HEK293 (cell line): ENCODE results near the gene SH3BP5L.

Experiments used
- MEIS1 ChIP-seq: sonication (generic); formaldehyde crosslinking; IDR thresholded peaks from 2 replicates; pipeline ENCODE4 v1.8.1; 2022; ENCODE audit warnings: missing genetic modification reagents, mild to moderate bottlenecking, borderline replicate concordance
- SP2 ChIP-seq: fragments of 450-650 bp; formaldehyde crosslinking; IDR thresholded peaks from 2 replicates; pipeline ENCODE4 v1.5.1; 2016; ENCODE audit warnings: missing biosample characterization, missing genetic modification characterization
- YY1 ChIP-seq: fragments of 450-650 bp; formaldehyde crosslinking; IDR thresholded peaks from 2 replicates; pipeline ENCODE4 v1.5.1; 2018; ENCODE audit warnings: missing biosample characterization, missing genetic modification characterization
- ZNF560 ChIP-seq: fragments of 450-650 bp; formaldehyde crosslinking; IDR thresholded peaks from 2 replicates; pipeline ENCODE4 v1.5.1; 2017; ENCODE audit warnings: missing biosample characterization, missing genetic modification characterization, borderline replicate concordance
- ZNF610 ChIP-seq: fragments of 450-650 bp; formaldehyde crosslinking; IDR thresholded peaks from 2 replicates; pipeline ENCODE4 v1.5.1; 2016; ENCODE audit warnings: missing biosample characterization, missing genetic modification characterization, borderline replicate concordance
- ZNF626 ChIP-seq: fragments of 450-650 bp; sonication (Bioruptor Pico); formaldehyde crosslinking; IDR thresholded peaks from 2 replicates; pipeline ENCODE4 v1.5.1; 2018; ENCODE audit warnings: missing biosample characterization, missing genetic modification characterization, inconsistent platforms
- TF ChIP-seq, protein P1 (sequence below): fragments of 450-650 bp; formaldehyde crosslinking; IDR thresholded peaks from 2 replicates; pipeline ENCODE4 v1.5.1; 2016; ENCODE audit warnings: missing biosample characterization, missing genetic modification characterization
- TF ChIP-seq, protein P2 (sequence below): fragments of 450-650 bp; formaldehyde crosslinking; IDR thresholded peaks from 2 replicates; pipeline ENCODE4 v1.5.1; 2017; ENCODE audit warnings: missing biosample characterization, missing genetic modification characterization

DNA sequence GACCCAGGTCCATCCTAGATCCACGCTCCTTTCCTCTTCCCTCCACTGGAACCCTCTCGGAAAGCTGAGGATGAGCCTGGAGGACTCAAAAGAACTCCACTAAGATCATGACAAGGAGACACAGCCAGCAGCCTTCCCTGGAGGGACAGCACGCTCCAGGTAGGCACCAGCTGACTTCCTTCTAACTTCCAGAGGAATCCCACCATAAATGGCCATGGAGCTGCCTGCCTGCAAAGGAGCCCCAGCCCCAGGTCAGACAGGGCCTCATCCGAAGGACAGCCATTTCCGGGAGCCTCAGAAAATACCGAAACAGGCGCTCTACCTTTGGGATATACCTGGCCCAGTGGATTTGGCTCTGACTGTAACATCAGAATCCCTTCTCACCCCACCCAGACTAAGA lies 4.1 kb downstream of the SH3BP5L start:
- no peak for TF ChIP-seq ZNF626 (tag by site-specific recombination)
- no peak for TF ChIP-seq MEIS1
- TF ChIP-seq, protein P1, sequence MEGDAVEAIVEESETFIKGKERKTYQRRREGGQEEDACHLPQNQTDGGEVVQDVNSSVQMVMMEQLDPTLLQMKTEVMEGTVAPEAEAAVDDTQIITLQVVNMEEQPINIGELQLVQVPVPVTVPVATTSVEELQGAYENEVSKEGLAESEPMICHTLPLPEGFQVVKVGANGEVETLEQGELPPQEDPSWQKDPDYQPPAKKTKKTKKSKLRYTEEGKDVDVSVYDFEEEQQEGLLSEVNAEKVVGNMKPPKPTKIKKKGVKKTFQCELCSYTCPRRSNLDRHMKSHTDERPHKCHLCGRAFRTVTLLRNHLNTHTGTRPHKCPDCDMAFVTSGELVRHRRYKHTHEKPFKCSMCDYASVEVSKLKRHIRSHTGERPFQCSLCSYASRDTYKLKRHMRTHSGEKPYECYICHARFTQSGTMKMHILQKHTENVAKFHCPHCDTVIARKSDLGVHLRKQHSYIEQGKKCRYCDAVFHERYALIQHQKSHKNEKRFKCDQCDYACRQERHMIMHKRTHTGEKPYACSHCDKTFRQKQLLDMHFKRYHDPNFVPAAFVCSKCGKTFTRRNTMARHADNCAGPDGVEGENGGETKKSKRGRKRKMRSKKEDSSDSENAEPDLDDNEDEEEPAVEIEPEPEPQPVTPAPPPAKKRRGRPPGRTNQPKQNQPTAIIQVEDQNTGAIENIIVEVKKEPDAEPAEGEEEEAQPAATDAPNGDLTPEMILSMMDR (tag by site-specific recombination) = no peak
- no peak for TF ChIP-seq SP2
- TF ChIP-seq, protein P2, sequence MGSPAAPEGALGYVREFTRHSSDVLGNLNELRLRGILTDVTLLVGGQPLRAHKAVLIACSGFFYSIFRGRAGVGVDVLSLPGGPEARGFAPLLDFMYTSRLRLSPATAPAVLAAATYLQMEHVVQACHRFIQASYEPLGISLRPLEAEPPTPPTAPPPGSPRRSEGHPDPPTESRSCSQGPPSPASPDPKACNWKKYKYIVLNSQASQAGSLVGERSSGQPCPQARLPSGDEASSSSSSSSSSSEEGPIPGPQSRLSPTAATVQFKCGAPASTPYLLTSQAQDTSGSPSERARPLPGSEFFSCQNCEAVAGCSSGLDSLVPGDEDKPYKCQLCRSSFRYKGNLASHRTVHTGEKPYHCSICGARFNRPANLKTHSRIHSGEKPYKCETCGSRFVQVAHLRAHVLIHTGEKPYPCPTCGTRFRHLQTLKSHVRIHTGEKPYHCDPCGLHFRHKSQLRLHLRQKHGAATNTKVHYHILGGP (tag by site-specific recombination) = no peak
- TF ChIP-seq ZNF610 = no peak
- no peak for TF ChIP-seq YY1 (tag by site-specific recombination)
- TF ChIP-seq ZNF560 (tag by site-specific recombination) = no peak
